K562 (cell line): Measurements from ENCODE around the gene DAPK2. TPM values are rescaled to one million over a fixed set of nuclear protein-coding genes. Genes with fewer than 3 reads are reported as not detected.

Source experiments
- BACH1 ChIP-seq: fragments of 200-800 bp; sonication (Bioruptor generic); IDR thresholded peaks from 2 replicates; pipeline ENCODE4 v1.6.1; 2016; ENCODE audit warnings: missing genetic modification characterization, missing compliant biosample characterization
- ILF3 ChIP-seq: fragments of 450-650 bp; IDR thresholded peaks from 2 replicates; pipeline ENCODE4 v1.6.1; 2018; ENCODE audit warnings: antibody characterized with exemption, mild to moderate bottlenecking, moderate library complexity, borderline replicate concordance
- NFE2 ChIP-seq: IDR thresholded peaks from 2 replicates; pipeline ENCODE4 v1.6.1; 2014; ENCODE audit warnings: antibody characterized with exemption, low read depth
- NFIC ChIP-seq: fragments of 450-650 bp; IDR thresholded peaks from 2 replicates; pipeline ENCODE4 v1.6.1; 2017; ENCODE audit warnings: mild to moderate bottlenecking, inconsistent platforms
- OTX1 ChIP-seq: fragments of 450-650 bp; formaldehyde crosslinking; IDR thresholded peaks from 2 replicates; pipeline ENCODE4 v1.4.0; 2022; ENCODE audit warnings: mild to moderate bottlenecking
- PPARD ChIP-seq: fragments of 250-450 bp; sonication (Bioruptor Pico); IDR thresholded peaks from 2 replicates; pipeline ENCODE4 v1.8.0; 2022; ENCODE audit warnings: inconsistent platforms, mild to moderate bottlenecking, moderate library complexity
- SOX6 ChIP-seq: fragments of 450-650 bp; IDR thresholded peaks from 2 replicates; pipeline ENCODE4 v1.6.1; 2014; ENCODE audit warnings: mild to moderate bottlenecking
- SPI1 ChIP-seq: IDR thresholded peaks from 2 replicates; pipeline ENCODE4 v1.6.1; 2011; ENCODE audit warnings: low read depth, low read length, control low read depth, borderline replicate concordance
- SRSF1 ChIP-seq: fragments of 200-400 bp; formaldehyde crosslinking; IDR thresholded peaks from 2 replicates; pipeline ENCODE4 v1.6.1; 2017; ENCODE audit warnings: mild to moderate bottlenecking, low read depth, low read length, moderate library complexity
- TAL1 ChIP-seq: fragments of 450-650 bp; IDR thresholded peaks from 2 replicates; pipeline ENCODE4 v1.6.1; 2016; ENCODE audit warnings: mild to moderate bottlenecking
- TRIM28 ChIP-seq: fragments of 450-650 bp; IDR thresholded peaks from 2 replicates; pipeline ENCODE4 v1.6.1; 2017
- ZNF12 ChIP-seq: sonication (generic); formaldehyde crosslinking; IDR thresholded peaks from 2 replicates; pipeline ENCODE4 v1.4.0; 2020; ENCODE audit warnings: mild to moderate bottlenecking, missing genetic modification reagents
- polyA plus RNA-seq, 8 experiments: library from polyadenylated mRNA; depleted of rRNA in 4 of 8; stranded (reverse) in 5 of 8; unstranded in 3 of 8; fragments of >200 nt; fragmentation: Nextera tagmentation in 2 of 8; fragmentation: Illumina TruSeq in 1 of 8; extraction: Ambion mirVana in 2 of 8; extraction: Trizol in 1 of 8; gene quantifications; 2 replicates each; pipeline versions ENCODE4 v1.2.1 to v1.2.3, GENCODE V29; 2011 to 2014; ENCODE audit warnings: inconsistent platforms in 1 of 8, missing spikeins in 1 of 8
- total RNA-seq, 7 experiments: library from RNA; depleted of rRNA in 6 of 7; stranded (reverse); fragments of >200 nt in 6 of 7; fragmentation: Illumina TruSeq in 2 of 7; extraction: Trizol in 2 of 7; gene quantifications; 2 replicates each; pipeline versions ENCODE4 v1.2.1 to v1.2.3, GENCODE V29; 2011 to 2021; ENCODE audit warnings: low replicate concordance in 1 of 7
- TF ChIP-seq, protein P1 (sequence below), 2 experiments: fragments of 450-650 bp in 1 of 2; IDR thresholded peaks; 2 replicates each; pipeline ENCODE4 v1.6.1; 2011 to 2017; ENCODE audit warnings: low read depth in 2 of 2, antibody characterized with exemption in 1 of 2, borderline replicate concordance in 1 of 2, low read length in 1 of 2, mild to moderate bottlenecking in 1 of 2, mixed read lengths in 1 of 2; ENCODE audit not compliant: control insufficient read depth in 1 of 2
- TF ChIP-seq, protein P2 (sequence below), 2 experiments: fragments of 450-650 bp in 1 of 2; sonication (generic) in 1 of 2; formaldehyde crosslinking; conservative IDR thresholded peaks; 2 replicates each; pipeline versions ENCODE4 v1.4.0 to v1.8.1; 2020 to 2022; ENCODE audit warnings: mild to moderate bottlenecking in 1 of 2, missing genetic modification reagents in 1 of 2
- TF ChIP-seq, protein P3 (sequence below): fragments of 450-650 bp; IDR thresholded peaks from 2 replicates; pipeline ENCODE4 v1.6.1; 2016; ENCODE audit warnings: mild to moderate bottlenecking
- TF ChIP-seq, protein P4 (sequence below): fragments of 250-450 bp; sonication (Bioruptor Pico); IDR thresholded peaks from 2 replicates; pipeline ENCODE4 v1.5.0; 2022; ENCODE audit warnings: mild to moderate bottlenecking
- TF ChIP-seq, protein P5 (sequence below): fragments of 450-650 bp; IDR thresholded peaks from 2 replicates; pipeline ENCODE4 v1.6.1; 2017; ENCODE audit warnings: antibody characterized with exemption, mild to moderate bottlenecking

Gene DAPK2
- total and polyA plus RNA-seq, 9 of the 15 experiments (the other 6 are each of a cell fraction or from before 2014, with no cell fraction given): 0.14 to 5.2 (median 2.2) TPM

DNA sequence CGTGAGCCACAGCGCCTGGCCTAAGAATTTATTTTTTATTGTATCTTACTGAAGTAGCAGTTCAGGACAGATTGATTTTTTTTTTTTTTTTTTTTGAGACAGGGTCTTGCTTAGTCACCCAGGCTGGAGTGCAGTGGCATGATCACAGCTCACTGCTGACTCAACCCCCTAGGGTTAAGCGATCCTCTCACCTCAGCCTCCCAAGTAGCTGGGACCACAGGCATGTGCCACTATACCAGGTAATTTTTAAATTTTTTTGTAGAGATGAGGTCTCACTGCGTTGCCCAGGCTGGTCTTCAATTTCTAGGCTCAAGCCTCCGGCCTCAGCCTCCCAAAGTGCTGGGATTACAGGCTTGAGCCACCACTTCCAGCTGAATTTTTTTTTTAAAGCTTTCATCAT lies 112.8 kb downstream of the DAPK2 start (continued):
- TF ChIP-seq, protein P1, sequence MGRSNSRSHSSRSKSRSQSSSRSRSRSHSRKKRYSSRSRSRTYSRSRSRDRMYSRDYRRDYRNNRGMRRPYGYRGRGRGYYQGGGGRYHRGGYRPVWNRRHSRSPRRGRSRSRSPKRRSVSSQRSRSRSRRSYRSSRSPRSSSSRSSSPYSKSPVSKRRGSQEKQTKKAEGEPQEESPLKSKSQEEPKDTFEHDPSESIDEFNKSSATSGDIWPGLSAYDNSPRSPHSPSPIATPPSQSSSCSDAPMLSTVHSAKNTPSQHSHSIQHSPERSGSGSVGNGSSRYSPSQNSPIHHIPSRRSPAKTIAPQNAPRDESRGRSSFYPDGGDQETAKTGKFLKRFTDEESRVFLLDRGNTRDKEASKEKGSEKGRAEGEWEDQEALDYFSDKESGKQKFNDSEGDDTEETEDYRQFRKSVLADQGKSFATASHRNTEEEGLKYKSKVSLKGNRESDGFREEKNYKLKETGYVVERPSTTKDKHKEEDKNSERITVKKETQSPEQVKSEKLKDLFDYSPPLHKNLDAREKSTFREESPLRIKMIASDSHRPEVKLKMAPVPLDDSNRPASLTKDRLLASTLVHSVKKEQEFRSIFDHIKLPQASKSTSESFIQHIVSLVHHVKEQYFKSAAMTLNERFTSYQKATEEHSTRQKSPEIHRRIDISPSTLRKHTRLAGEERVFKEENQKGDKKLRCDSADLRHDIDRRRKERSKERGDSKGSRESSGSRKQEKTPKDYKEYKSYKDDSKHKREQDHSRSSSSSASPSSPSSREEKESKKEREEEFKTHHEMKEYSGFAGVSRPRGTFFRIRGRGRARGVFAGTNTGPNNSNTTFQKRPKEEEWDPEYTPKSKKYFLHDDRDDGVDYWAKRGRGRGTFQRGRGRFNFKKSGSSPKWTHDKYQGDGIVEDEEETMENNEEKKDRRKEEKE (IDR thresholded peaks at IDR 0.05; ENCODE audit: borderline replicate concordance in 1 of 2, control insufficient read depth in 1 of 2, low read depth in 2 of 2, low read length in 1 of 2): no peak
- TF ChIP-seq, protein P2, sequence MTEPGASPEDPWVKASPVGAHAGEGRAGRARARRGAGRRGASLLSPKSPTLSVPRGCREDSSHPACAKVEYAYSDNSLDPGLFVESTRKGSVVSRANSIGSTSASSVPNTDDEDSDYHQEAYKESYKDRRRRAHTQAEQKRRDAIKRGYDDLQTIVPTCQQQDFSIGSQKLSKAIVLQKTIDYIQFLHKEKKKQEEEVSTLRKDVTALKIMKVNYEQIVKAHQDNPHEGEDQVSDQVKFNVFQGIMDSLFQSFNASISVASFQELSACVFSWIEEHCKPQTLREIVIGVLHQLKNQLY (CRISPR knock-in tag; conservative IDR thresholded peaks at IDR 0.05): no peak
- TF ChIP-seq SPI1: no peak
- TF ChIP-seq NFIC: no peak
- peak; percentile 57; the same call in 1 of the 2 replicates for TF ChIP-seq NFE2
- no peak for TF ChIP-seq TRIM28
- no peak for TF ChIP-seq BACH1 (tag)
- no peak for TF ChIP-seq OTX1 (CRISPR knock-in tag)
- TF ChIP-seq SRSF1: no peak
- no peak for TF ChIP-seq PPARD (CRISPR knock-in tag)
- no peak for TF ChIP-seq SOX6
- TF ChIP-seq, protein P3, sequence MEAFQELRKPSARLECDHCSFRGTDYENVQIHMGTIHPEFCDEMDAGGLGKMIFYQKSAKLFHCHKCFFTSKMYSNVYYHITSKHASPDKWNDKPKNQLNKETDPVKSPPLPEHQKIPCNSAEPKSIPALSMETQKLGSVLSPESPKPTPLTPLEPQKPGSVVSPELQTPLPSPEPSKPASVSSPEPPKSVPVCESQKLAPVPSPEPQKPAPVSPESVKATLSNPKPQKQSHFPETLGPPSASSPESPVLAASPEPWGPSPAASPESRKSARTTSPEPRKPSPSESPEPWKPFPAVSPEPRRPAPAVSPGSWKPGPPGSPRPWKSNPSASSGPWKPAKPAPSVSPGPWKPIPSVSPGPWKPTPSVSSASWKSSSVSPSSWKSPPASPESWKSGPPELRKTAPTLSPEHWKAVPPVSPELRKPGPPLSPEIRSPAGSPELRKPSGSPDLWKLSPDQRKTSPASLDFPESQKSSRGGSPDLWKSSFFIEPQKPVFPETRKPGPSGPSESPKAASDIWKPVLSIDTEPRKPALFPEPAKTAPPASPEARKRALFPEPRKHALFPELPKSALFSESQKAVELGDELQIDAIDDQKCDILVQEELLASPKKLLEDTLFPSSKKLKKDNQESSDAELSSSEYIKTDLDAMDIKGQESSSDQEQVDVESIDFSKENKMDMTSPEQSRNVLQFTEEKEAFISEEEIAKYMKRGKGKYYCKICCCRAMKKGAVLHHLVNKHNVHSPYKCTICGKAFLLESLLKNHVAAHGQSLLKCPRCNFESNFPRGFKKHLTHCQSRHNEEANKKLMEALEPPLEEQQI: no peak
- TF ChIP-seq, protein P4, sequence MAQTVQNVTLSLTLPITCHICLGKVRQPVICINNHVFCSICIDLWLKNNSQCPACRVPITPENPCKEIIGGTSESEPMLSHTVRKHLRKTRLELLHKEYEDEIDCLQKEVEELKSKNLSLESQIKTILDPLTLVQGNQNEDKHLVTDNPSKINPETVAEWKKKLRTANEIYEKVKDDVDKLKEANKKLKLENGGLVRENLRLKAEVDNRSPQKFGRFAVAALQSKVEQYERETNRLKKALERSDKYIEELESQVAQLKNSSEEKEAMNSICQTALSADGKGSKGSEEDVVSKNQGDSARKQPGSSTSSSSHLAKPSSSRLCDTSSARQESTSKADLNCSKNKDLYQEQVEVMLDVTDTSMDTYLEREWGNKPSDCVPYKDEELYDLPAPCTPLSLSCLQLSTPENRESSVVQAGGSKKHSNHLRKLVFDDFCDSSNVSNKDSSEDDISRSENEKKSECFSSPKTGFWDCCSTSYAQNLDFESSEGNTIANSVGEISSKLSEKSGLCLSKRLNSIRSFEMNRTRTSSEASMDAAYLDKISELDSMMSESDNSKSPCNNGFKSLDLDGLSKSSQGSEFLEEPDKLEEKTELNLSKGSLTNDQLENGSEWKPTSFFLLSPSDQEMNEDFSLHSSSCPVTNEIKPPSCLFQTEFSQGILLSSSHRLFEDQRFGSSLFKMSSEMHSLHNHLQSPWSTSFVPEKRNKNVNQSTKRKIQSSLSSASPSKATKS (CRISPR knock-in tag): no peak
- no peak for TF ChIP-seq TAL1
- no peak for TF ChIP-seq ZNF12 (CRISPR knock-in tag)
- TF ChIP-seq, protein P5, sequence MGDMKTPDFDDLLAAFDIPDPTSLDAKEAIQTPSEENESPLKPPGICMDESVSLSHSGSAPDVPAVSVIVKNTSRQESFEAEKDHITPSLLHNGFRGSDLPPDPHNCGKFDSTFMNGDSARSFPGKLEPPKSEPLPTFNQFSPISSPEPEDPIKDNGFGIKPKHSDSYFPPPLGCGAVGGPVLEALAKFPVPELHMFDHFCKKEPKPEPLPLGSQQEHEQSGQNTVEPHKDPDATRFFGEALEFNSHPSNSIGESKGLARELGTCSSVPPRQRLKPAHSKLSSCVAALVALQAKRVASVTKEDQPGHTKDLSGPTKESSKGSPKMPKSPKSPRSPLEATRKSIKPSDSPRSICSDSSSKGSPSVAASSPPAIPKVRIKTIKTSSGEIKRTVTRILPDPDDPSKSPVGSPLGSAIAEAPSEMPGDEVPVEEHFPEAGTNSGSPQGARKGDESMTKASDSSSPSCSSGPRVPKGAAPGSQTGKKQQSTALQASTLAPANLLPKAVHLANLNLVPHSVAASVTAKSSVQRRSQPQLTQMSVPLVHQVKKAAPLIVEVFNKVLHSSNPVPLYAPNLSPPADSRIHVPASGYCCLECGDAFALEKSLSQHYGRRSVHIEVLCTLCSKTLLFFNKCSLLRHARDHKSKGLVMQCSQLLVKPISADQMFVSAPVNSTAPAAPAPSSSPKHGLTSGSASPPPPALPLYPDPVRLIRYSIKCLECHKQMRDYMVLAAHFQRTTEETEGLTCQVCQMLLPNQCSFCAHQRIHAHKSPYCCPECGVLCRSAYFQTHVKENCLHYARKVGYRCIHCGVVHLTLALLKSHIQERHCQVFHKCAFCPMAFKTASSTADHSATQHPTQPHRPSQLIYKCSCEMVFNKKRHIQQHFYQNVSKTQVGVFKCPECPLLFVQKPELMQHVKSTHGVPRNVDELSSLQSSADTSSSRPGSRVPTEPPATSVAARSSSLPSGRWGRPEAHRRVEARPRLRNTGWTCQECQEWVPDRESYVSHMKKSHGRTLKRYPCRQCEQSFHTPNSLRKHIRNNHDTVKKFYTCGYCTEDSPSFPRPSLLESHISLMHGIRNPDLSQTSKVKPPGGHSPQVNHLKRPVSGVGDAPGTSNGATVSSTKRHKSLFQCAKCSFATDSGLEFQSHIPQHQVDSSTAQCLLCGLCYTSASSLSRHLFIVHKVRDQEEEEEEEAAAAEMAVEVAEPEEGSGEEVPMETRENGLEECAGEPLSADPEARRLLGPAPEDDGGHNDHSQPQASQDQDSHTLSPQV: peak; percentile 52; the same call in 1 of the 2 replicates
- TF ChIP-seq ILF3: no peak
